ENCODE data around the gene ARHGAP15.

The ARHGAP15 gene

GRCh38 chr2:143486976-143487375, 357.8 kb downstream of the ARHGAP15 start:
- DNase-seq (ENCODE audit: low read depth): no peak

GRCh38 chr2:143489145-143489544, 359.9 kb downstream of the ARHGAP15 start:
- DNase-seq (ENCODE audit: low read depth): no peak

- DNase-seq (ENCODE audit: low read depth): no peak
Measured at GRCh38 chr2:143491131-143491530, 361.9 kb downstream of the ARHGAP15 start.

- no peak for DNase-seq (ENCODE audit: low read depth)
Measured at GRCh38 chr2:143493339-143493738, 364.1 kb downstream of the ARHGAP15 start.

GRCh38 chr2:143497726-143498125, 368.5 kb downstream of the ARHGAP15 start:
- DNase-seq (ENCODE audit: low read depth): no peak

GRCh38 chr2:143498496-143498895, 369.3 kb downstream of the ARHGAP15 start:
- no peak for DNase-seq (ENCODE audit: low read depth)

GRCh38 chr2:143499061-143499460, 369.8 kb downstream of the ARHGAP15 start:
- no peak for DNase-seq (ENCODE audit: low read depth)

- DNase-seq (ENCODE audit: low read depth): no peak
Measured at GRCh38 chr2:143501106-143501676, 372.0 kb downstream of the ARHGAP15 start.

GRCh38 chr2:143503280-143503679, 374.1 kb downstream of the ARHGAP15 start:
- no peak for DNase-seq (ENCODE audit: low read depth)

GRCh38 chr2:143504397-143504796, 375.2 kb downstream of the ARHGAP15 start:
- DNase-seq (ENCODE audit: low read depth): no peak

GRCh38 chr2:143505542-143505941, 376.3 kb downstream of the ARHGAP15 start:
- no peak for DNase-seq (ENCODE audit: low read depth)

- DNase-seq (ENCODE audit: low read depth): no peak
Measured at GRCh38 chr2:143513081-143513480, 383.9 kb downstream of the ARHGAP15 start.

GRCh38 chr2:143514413-143514812, 385.2 kb downstream of the ARHGAP15 start:
- DNase-seq (ENCODE audit: low read depth): no peak

- DNase-seq (ENCODE audit: low read depth): no peak
Measured at GRCh38 chr2:143515318-143515717, 386.1 kb downstream of the ARHGAP15 start.

GRCh38 chr2:143519521-143519920, 390.3 kb downstream of the ARHGAP15 start:
- no peak for DNase-seq (ENCODE audit: low read depth)

- DNase-seq (ENCODE audit: low read depth): no peak
Measured at GRCh38 chr2:143521396-143521795, 392.2 kb downstream of the ARHGAP15 start.

- no peak for DNase-seq (ENCODE audit: low read depth)
Measured at GRCh38 chr2:143522699-143523098, 393.5 kb downstream of the ARHGAP15 start.

- DNase-seq (ENCODE audit: low read depth): no peak
Measured at GRCh38 chr2:143524119-143524553, 394.9 kb downstream of the ARHGAP15 start.

GRCh38 chr2:143524559-143525401, 395.6 kb downstream of the ARHGAP15 start:
- DNase-seq (ENCODE audit: low read depth): no peak

GRCh38 chr2:143525402-143525860, 396.2 kb downstream of the ARHGAP15 start:
- DNase-seq (ENCODE audit: low read depth): no peak

- no peak for DNase-seq (ENCODE audit: low read depth)
Measured at GRCh38 chr2:143526498-143526897, 397.3 kb downstream of the ARHGAP15 start.

- no peak for DNase-seq (ENCODE audit: low read depth)
Measured at GRCh38 chr2:143528021-143528420, 398.8 kb downstream of the ARHGAP15 start.

- DNase-seq (ENCODE audit: low read depth): no peak
Measured at GRCh38 chr2:143529118-143529720, 400.0 kb downstream of the ARHGAP15 start.

All from T-helper 22 cell (primary cell).